Tongue (tissue), 1 donor: ENCODE measurements around the gene HAL. TPM values are rescaled to one million over a fixed set of nuclear protein-coding genes. Genes with fewer than 3 reads are reported as not detected.

ENCODE experiments used
- total RNA-seq: library from RNA; depleted of rRNA; stranded (reverse); fragments of >200 nt; gene quantifications from one replicate; pipeline ENCODE4 v1.2.3, GENCODE V29; 2014

HAL gene
- total RNA-seq, 1 donor from 2014 or later: 0.51 TPM

Other genes with a start within 250 kb of the HAL start
- gene NTN4, start 205.6 kb downstream of the HAL start, total RNA-seq: 47.9 TPM
- gene SNRPF, start 137.4 kb downstream of the HAL start, total RNA-seq: 9.7 TPM
- not detected for gene CCDC38, start 53.7 kb downstream of the HAL start, total RNA-seq
- gene AMDHD1, start 53.0 kb downstream of the HAL start, total RNA-seq: not detected
- 64.5 TPM for gene LTA4H, start 39.2 kb upstream of the HAL start, total RNA-seq
- 34.3 TPM for gene ELK3, start 198.0 kb upstream of the HAL start, total RNA-seq